Fibroblast of lung (primary cell): Measurements from ENCODE around the gene CLN6. TPM values are rescaled to one million over a fixed set of nuclear protein-coding genes. Genes with fewer than 3 reads are reported as not detected.
"Not testable (repeated sequence)": the region's sequence is repeated elsewhere in the genome, so short reads cannot be mapped to it uniquely, and the experiment has no call there.

Experiments used
- DNase-seq, 2 donors: peaks; one replicate each; pipeline versions ENCODE4 v3.0.0 to v3.0.0-alpha.2; 2010; ENCODE audit warnings: low read depth in 2 of 2
- H2AFZ ChIP-seq: 2 replicates; pipeline ENCODE4 v1.5.1; 2012; ENCODE audit warnings: low read length, control low read depth, inconsistent platforms
- H3K27ac ChIP-seq: 2 replicates; pipeline ENCODE4 v1.5.1; 2011; ENCODE audit warnings: low read length, control low read depth; ENCODE audit not compliant: insufficient read depth
- H3K27me3 ChIP-seq: 2 replicates; pipeline ENCODE4 v1.5.1; 2011; ENCODE audit warnings: mild to moderate bottlenecking, low read length; ENCODE audit not compliant: control insufficient read depth, insufficient read depth
- H3K36me3 ChIP-seq: 2 replicates; pipeline ENCODE4 v1.5.1; 2011; ENCODE audit warnings: low read length; ENCODE audit not compliant: control insufficient read depth, insufficient read depth
- H3K4me1 ChIP-seq: 2 replicates; pipeline ENCODE4 v1.5.1; 2011; ENCODE audit warnings: low read length; ENCODE audit not compliant: control insufficient read depth, insufficient read depth; ENCODE audit errors: extremely low read depth
- H3K4me2 ChIP-seq: 2 replicates; pipeline ENCODE4 v1.5.1; 2011; ENCODE audit warnings: low read length, control low read depth; ENCODE audit not compliant: insufficient read depth; ENCODE audit errors: extremely low read depth
- H3K4me3 ChIP-seq, 4 experiments: fragments of 200-600 bp in 1 of 4; sonication (generic) in 1 of 4; replicated peaks in 1 of 4; 2 replicates each; pipeline ENCODE4 v1.5.1; 2011 to 2016; ENCODE audit warnings: low read length in 4 of 4, low read depth in 3 of 4, mild to moderate bottlenecking in 3 of 4, control low read depth in 2 of 4, inconsistent platforms in 1 of 4, mixed read lengths in 1 of 4; ENCODE audit not compliant: insufficient read depth in 1 of 4; ENCODE audit errors: control extremely low read depth in 1 of 4
- H3K79me2 ChIP-seq: 2 replicates; pipeline ENCODE4 v1.5.1; 2012; ENCODE audit warnings: mild to moderate bottlenecking, low read length, inconsistent platforms; ENCODE audit not compliant: control insufficient read depth, insufficient read depth
- H3K9ac ChIP-seq: 2 replicates; pipeline ENCODE4 v1.5.1; 2011; ENCODE audit warnings: mild to moderate bottlenecking, low read length, control low read depth; ENCODE audit not compliant: insufficient read depth
- H3K9me3 ChIP-seq: 2 replicates; pipeline ENCODE4 v1.5.1; 2012; ENCODE audit warnings: low read depth, low read length; ENCODE audit not compliant: control insufficient read depth, insufficient read depth
- H4K20me1 ChIP-seq: 2 replicates; pipeline ENCODE4 v1.5.1; 2011; ENCODE audit warnings: low read length; ENCODE audit not compliant: control insufficient read depth, insufficient read depth; ENCODE audit errors: extremely low read depth
- EZH2 ChIP-seq: IDR thresholded peaks from 2 replicates; pipeline ENCODE4 v1.5.1; 2012; ENCODE audit warnings: low read length, control low read depth, mild to moderate bottlenecking; ENCODE audit errors: missing control alignments
- polyA plus RNA-seq, 2 donors: library from polyadenylated mRNA; depleted of rRNA in 1 of 2; stranded (reverse) in 1 of 2; unstranded in 1 of 2; fragments of >200 nt; gene quantifications; 2 replicates each; pipeline ENCODE4 v1.2.1, GENCODE V29; 2011 to 2012; ENCODE audit warnings: missing spikeins in 1 of 2
- total RNA-seq: library from RNA; depleted of rRNA; stranded (reverse); fragments of >200 nt; gene quantifications from 2 replicates; pipeline ENCODE4 v1.2.1, GENCODE V29; 2014
- TF ChIP-seq, protein P1 (sequence below), 2 donors: IDR thresholded peaks in 1 of 2; conservative IDR thresholded peaks in 1 of 2; 1 replicate in 1 of 2; 2 replicates in 1 of 2; pipeline ENCODE4 v1.5.1; 2011 to 2012; ENCODE audit warnings: low read length in 2 of 2, control low read depth in 1 of 2, inconsistent platforms in 1 of 2, low read depth in 1 of 2, mild to moderate bottlenecking in 1 of 2

Gene CLN6
- total and polyA plus RNA-seq, 2 donors (not counting 1 experiment from before 2014, with no cell fraction given) = 5.6 to 16.1 TPM

DNA sequence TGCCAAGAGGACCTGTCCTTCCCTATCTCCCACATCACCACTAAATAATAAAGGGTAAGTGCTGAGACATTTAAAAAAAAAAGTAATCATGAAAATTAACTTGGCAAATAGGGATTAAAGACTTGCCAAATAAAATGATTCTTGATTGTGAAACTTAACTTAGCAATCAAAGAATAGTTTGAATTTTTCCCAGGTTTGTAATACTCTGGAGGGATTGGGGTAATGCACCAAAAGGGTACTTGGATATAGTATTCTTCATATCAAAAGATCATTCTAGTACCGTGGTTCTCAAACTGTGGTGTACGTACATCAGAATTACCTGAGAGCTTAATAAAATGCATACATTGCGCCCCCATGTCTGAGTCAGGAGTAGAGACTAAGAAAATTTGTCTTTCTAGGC, 52.9 kb downstream of the CLN6 start:
- peak in 1 of 2 donors; percentile 28 for DNase-seq
- H3K27ac ChIP-seq = no peak overlapping the region

DNA sequence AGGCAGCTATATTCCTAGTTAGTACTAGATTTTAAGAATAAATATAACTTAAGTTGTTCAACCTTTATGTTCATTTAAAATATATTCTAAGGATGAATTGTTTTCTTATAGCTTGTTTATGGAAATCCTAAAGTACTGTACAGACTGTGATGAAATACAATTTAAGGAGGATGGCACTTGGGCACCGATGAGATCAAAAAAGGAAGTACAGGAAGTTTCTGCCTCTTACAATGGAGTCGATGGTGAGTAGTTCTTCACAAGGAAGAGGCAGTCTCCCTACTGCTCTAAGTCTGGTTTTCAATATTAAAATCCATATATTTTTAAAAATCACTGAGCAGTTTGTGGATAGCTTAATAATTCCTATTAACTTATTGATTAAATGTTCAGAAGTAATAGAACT, 54.0 kb downstream of the CLN6 start:
- H3K27me3 ChIP-seq = no peaks in the 10 kb centered on the region
- H3K27ac ChIP-seq = no peak overlapping the region
- H4K20me1 ChIP-seq = no peaks in the 10 kb centered on the region
- no peak overlapping the region for H3K9ac ChIP-seq
- H3K79me2 ChIP-seq = no peaks in the 10 kb centered on the region
- no peaks in the 10 kb centered on the region for H3K9me3 ChIP-seq
- no peaks in the 10 kb centered on the region for H3K36me3 ChIP-seq
- H3K4me2 ChIP-seq = no peak overlapping the region
- no peak for DNase-seq
- no peaks in the 10 kb centered on the region for H3K4me1 ChIP-seq
- no peak for TF ChIP-seq EZH2
- TF ChIP-seq, protein P1, sequence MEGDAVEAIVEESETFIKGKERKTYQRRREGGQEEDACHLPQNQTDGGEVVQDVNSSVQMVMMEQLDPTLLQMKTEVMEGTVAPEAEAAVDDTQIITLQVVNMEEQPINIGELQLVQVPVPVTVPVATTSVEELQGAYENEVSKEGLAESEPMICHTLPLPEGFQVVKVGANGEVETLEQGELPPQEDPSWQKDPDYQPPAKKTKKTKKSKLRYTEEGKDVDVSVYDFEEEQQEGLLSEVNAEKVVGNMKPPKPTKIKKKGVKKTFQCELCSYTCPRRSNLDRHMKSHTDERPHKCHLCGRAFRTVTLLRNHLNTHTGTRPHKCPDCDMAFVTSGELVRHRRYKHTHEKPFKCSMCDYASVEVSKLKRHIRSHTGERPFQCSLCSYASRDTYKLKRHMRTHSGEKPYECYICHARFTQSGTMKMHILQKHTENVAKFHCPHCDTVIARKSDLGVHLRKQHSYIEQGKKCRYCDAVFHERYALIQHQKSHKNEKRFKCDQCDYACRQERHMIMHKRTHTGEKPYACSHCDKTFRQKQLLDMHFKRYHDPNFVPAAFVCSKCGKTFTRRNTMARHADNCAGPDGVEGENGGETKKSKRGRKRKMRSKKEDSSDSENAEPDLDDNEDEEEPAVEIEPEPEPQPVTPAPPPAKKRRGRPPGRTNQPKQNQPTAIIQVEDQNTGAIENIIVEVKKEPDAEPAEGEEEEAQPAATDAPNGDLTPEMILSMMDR (conservative IDR thresholded peaks at IDR 0.05 in 1 of 2, IDR thresholded peaks at IDR 0.05 in 1 of 2; ENCODE audit: low read depth in 1 of 2, low read length in 2 of 2) = no peak
- no peak overlapping the region for H2AFZ ChIP-seq
- H3K4me3 ChIP-seq = no peak overlapping the region

More for the DNA sequence above, 52.9 kb downstream of the CLN6 start:
- no peak for TF ChIP-seq EZH2
- TF ChIP-seq, protein P1 (conservative IDR thresholded peaks at IDR 0.05 in 1 of 2, IDR thresholded peaks at IDR 0.05 in 1 of 2; ENCODE audit: low read depth in 1 of 2, low read length in 2 of 2) = no peak
- Histone ChIP-seq H3K9me3 (no peaks in the 10 kb centered on the region), H3K36me3 (no peaks in the 10 kb centered on the region), H3K4me3 (no peak overlapping the region), H4K20me1 (no peaks in the 10 kb centered on the region), H3K9ac (no peak overlapping the region), H2AFZ (no peak overlapping the region), H3K4me2 (no peak overlapping the region), H3K4me1 (no peaks in the 10 kb centered on the region), H3K27me3 (no peaks in the 10 kb centered on the region), H3K79me2 (no peaks in the 10 kb centered on the region)

DNA sequence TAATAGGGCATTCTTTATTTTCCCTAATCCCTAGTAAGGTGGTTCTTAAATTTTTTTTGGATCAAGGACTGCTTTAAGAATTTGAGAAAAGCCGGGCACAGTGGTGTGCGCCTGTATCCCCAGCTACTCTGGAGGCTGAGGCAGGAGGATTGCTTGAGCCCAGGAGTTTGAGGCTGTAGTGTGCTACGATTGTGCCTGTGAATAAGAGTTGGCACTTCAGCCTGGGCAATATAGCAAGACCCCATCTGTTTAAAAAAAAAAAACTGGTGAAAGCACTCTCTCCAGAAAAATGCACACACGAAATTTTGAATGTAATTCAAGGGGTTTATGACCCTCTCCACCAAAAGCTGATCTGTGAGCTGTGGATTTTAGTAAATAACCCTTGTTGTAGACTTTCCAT, 56.4 kb downstream of the CLN6 start:
- H3K36me3 ChIP-seq = no peaks in the 10 kb centered on the region
- no peaks in the 10 kb centered on the region for H3K79me2 ChIP-seq
- no peak overlapping the region for H2AFZ ChIP-seq
- H3K4me1 ChIP-seq = no peaks in the 10 kb centered on the region
- H3K4me2 ChIP-seq = no peak overlapping the region
- TF ChIP-seq EZH2 = no peak
- TF ChIP-seq, protein P1 (conservative IDR thresholded peaks at IDR 0.05 in 1 of 2, IDR thresholded peaks at IDR 0.05 in 1 of 2; ENCODE audit: low read depth in 1 of 2, low read length in 2 of 2) = no peak
- no peak for DNase-seq
- no peak overlapping the region for H3K27ac ChIP-seq
- H3K4me3 ChIP-seq = no peak overlapping the region
- H4K20me1 ChIP-seq = no peaks in the 10 kb centered on the region
- no peak overlapping the region for H3K9ac ChIP-seq
- H3K27me3 ChIP-seq = no peaks in the 10 kb centered on the region
- no peaks in the 10 kb centered on the region for H3K9me3 ChIP-seq

DNA sequence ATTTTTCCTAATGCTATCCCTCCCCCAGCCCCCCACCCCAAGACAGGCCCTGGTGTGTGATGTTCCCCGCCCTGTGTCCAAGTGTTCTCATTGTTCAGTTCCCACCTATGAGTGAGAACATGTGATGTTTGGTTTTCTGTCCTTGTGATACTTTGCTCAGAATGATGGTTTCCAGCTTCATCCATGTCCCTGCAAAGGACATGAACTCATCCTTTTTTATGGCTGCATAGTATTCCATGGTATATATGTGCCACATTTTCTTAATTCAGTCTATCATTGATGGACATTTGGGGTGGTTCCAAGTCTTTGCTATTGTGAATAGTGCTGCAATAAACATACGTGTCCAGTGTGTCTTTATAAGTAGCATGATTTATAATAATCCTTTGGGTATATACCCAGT, 57.5 kb downstream of the CLN6 start:
- not testable (repeated sequence) for H3K9ac ChIP-seq, H3K36me3 ChIP-seq, H3K79me2 ChIP-seq, H3K4me1 ChIP-seq, H4K20me1 ChIP-seq, H3K9me3 ChIP-seq, H3K27me3 ChIP-seq, H3K4me2 ChIP-seq, DNase-seq, H3K27ac ChIP-seq, H3K4me3 ChIP-seq, H2AFZ ChIP-seq
